PC-3 (cell line): ENCODE results near the gene ADARB2.

Experiments
- EZH2 ChIP-seq: fragments of 300-600 bp; sonication (generic); IDR thresholded peaks from one replicate; pipeline ENCODE4 v1.6.1; 2017; ENCODE audit warnings: antibody characterized with exemption, mild to moderate bottlenecking, low read length; ENCODE audit not compliant: unreplicated experiment
- EZH2phosphoT487 ChIP-seq: fragments of 300-600 bp; sonication (generic); IDR thresholded peaks from 2 replicates; pipeline ENCODE4 v1.6.1; 2018; ENCODE audit warnings: mild to moderate bottlenecking, antibody characterized with exemption, low read length, borderline replicate concordance
- TF ChIP-seq, protein P1 (sequence below): fragments of 300-600 bp; sonication (generic); conservative IDR thresholded peaks from 2 replicates; pipeline ENCODE4 v1.5.1; 2017; ENCODE audit warnings: antibody characterized with exemption, low read depth, mild to moderate bottlenecking, low read length

DNA sequence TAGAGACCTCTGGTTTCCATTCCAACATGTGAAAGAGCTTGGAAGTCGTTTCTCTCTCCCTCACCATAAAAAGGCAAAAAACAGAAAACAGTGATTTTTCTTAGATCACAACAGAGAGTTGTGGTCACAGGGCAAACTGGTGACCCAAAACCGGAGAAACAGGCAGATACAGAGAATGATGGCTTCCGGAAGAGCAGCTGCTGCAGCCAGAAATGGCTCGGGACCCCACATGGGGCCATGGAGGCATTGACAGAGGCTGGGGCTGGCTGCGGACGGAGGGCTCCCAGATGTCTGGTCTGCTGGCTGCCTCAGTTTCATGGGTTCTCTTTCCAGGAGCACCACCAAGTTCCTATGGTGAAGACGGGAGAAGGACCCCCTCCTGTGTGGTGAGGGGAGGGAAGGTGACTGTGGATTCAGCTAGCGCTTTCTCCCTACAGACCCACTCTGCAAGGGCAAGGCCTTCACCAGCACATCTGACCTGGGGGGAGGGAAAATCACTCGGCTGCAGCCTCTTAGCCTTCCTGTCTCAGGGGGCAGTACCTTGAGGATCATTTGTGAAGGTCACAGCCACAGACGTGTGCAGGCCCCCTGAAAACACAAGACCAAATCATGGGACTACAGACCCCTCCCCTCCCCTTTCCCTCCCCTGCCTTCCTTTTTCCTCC is 599.7 kb downstream of the ADARB2 start:
- TF ChIP-seq, protein P1, sequence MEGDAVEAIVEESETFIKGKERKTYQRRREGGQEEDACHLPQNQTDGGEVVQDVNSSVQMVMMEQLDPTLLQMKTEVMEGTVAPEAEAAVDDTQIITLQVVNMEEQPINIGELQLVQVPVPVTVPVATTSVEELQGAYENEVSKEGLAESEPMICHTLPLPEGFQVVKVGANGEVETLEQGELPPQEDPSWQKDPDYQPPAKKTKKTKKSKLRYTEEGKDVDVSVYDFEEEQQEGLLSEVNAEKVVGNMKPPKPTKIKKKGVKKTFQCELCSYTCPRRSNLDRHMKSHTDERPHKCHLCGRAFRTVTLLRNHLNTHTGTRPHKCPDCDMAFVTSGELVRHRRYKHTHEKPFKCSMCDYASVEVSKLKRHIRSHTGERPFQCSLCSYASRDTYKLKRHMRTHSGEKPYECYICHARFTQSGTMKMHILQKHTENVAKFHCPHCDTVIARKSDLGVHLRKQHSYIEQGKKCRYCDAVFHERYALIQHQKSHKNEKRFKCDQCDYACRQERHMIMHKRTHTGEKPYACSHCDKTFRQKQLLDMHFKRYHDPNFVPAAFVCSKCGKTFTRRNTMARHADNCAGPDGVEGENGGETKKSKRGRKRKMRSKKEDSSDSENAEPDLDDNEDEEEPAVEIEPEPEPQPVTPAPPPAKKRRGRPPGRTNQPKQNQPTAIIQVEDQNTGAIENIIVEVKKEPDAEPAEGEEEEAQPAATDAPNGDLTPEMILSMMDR = no peak
- no peak for TF ChIP-seq EZH2
- no peak for TF ChIP-seq EZH2phosphoT487
